Ascending aorta (tissue), 2 donors: ENCODE data around the gene IKZF3. TPM values are rescaled to one million over a fixed set of nuclear protein-coding genes. Genes with fewer than 3 reads are reported as not detected.
"Not testable (repeated sequence)": the region's sequence is repeated elsewhere in the genome, so short reads cannot be mapped to it uniquely, and the experiment has no call there.

Experiments
- DNase-seq, 2 donors: peaks; one replicate each; pipeline ENCODE4 v3.0.0-alpha.2; 2019; ENCODE audit warnings: low spot score in 2 of 2
- H3K27ac ChIP-seq, 2 donors: fragments of 200-600 bp; sonication (generic); one replicate each; pipeline ENCODE4 v1.5.1; 2016 to 2017; ENCODE audit warnings: mild to moderate bottlenecking in 1 of 2
- H3K27me3 ChIP-seq: fragments of 200-600 bp; sonication (generic); one replicate; pipeline ENCODE4 v1.5.1; 2017
- H3K36me3 ChIP-seq, 2 donors: fragments of 200-600 bp; sonication (generic); one replicate each; pipeline ENCODE4 v1.5.1; 2016
- H3K4me1 ChIP-seq, 2 donors: fragments of 200-600 bp; sonication (generic); one replicate each; pipeline ENCODE4 v1.5.1; 2016 to 2017; ENCODE audit warnings: mild to moderate bottlenecking in 1 of 2
- H3K4me3 ChIP-seq, 2 donors: fragments of 200-600 bp; sonication (generic); one replicate each; pipeline ENCODE4 v1.5.1; 2016 to 2017; ENCODE audit warnings: mild to moderate bottlenecking in 1 of 2
- H3K9me3 ChIP-seq, 2 donors: fragments of 200-600 bp; sonication (generic); one replicate each; pipeline ENCODE4 v1.5.1; 2016
- CTCF ChIP-seq, 3 experiments: fragments of 200-600 bp in 2 of 3; fragments of 450-650 bp in 1 of 3; sonication (generic) in 2 of 3; IDR thresholded peaks; one replicate each; pipeline ENCODE4 v1.5.1; 2016 to 2019; ENCODE audit warnings: antibody characterized with exemption in 3 of 3, mild to moderate bottlenecking in 1 of 3, moderate library complexity in 1 of 3
- intact Hi-C: fragments of 100-400 bp; cut with DNase I; formaldehyde crosslinking; loops from one replicate; pipeline ENCODE4 v1.15.1; 2023
- total RNA-seq: library from RNA; depleted of rRNA; stranded (reverse); fragments of >200 nt; gene quantifications from one replicate; pipeline ENCODE4 v1.1.0, GENCODE V29; 2016

The IKZF3 gene
- total RNA-seq, 1 donor from 2014 or later, result 1.5 TPM

DNA sequence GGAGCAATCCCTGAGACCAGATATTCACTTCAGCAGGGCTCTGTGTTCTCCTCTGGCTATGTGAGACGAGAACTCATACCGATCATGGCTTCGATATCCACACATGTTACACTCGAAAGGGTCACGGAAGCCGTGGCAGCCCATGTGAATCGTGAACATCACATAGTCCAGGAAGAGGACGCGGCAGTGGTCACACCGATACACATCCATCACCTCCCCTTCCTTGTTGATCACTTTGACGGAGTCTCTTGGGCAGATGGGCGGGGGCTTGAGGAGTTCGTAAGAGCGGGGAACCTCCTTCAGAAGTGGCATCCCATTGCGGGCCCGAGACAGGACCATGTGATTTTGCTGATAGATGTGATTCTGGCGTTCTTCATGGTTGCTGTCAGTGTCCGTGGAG is 98.3 kb downstream of the IKZF3 start:
- DNase-seq, result no peak
- Histone ChIP-seq H3K4me3 (no peak overlapping the region), H3K36me3 (no peaks in the 10 kb centered on the region), H3K27ac (no peak overlapping the region), H3K4me1 (no peaks in the 10 kb centered on the region), H3K9me3 (no peaks in the 10 kb centered on the region), H3K27me3 (no peaks in the 10 kb centered on the region)
- intact Hi-C loops, result no loop called here
- TF ChIP-seq CTCF (IDR thresholded peaks at IDR 0.05), result no peak

- Histone ChIP-seq H3K27ac (no peak overlapping the region), H3K9me3 (no peaks in the 10 kb centered on the region), H3K36me3 (no peaks in the 10 kb centered on the region), H3K4me1 (no peaks in the 10 kb centered on the region), H3K27me3 (no peaks in the 10 kb centered on the region), H3K4me3 (no peak overlapping the region)
- no peak for TF ChIP-seq CTCF (IDR thresholded peaks at IDR 0.05)
- intact Hi-C loops, result no loop called here
- no peak for DNase-seq
Observed at GRCh38 chr17:39765175-39765574, 98.9 kb downstream of the IKZF3 start.

DNA sequence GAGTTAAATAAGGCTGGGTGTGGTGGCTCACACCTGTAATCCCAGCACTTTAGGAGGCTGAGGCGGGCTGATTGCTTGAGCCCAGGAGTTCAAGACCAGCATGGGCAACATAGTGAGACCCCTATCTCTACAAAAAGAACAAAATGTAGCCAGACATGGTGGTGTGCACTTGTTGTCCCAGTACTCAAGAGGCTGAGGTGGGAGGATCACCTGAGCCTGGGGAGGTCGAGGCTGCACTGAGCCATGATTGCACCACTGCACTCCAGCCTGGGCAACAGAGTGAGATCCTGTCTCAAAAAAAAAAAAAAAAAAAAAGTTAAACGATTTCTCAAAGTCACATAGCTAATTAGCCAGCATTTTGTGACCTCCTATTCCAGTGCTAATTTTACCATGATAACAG is 99.9 kb downstream of the IKZF3 start:
- H3K9me3 ChIP-seq, DNase-seq, H3K4me3 ChIP-seq, H3K36me3 ChIP-seq, intact Hi-C loops, H3K27me3 ChIP-seq, H3K27ac ChIP-seq, H3K4me1 ChIP-seq: not testable (repeated sequence)

DNA sequence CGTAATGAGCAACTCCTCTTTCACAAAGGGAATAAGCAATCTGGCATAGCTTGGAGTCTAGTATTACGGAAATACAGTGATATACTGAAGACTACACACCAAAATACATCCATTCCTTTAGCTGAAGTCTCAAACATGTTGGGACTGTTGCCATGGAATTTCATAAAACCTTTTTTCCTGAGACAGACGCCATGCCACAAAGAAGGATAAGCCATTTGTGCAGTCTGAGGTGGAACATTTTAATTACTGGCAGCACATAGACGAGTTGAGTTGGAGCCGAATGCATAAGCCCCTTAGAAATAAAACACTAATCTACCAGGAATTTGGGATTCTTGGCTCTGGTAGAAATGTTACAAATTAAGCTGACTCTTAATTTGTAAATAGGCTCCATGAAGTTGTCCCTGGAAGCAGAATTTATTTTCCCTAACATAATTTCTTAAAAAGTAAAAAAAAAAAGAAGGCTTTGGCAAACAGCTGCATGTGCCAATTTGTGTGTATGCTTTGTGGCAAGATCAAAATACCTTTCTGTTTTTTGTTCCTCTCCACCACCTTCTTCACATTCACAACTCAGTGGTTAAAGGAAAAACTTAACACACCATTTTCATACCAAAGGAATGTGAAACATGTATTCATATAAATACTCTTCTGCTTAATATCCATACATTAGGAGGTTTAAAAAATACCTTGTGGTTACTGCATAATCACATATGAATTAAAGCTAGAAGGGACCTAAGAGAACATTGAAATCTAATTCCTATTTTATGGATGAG is 100.9 kb downstream of the IKZF3 start:
- no peak for DNase-seq
- Histone ChIP-seq H3K9me3 (no peaks in the 10 kb centered on the region), H3K27me3 (no peaks in the 10 kb centered on the region), H3K27ac (no peak overlapping the region), H3K4me3 (no peak overlapping the region), H3K4me1 (no peaks in the 10 kb centered on the region), H3K36me3 (no peaks in the 10 kb centered on the region)
- no peak for TF ChIP-seq CTCF (IDR thresholded peaks at IDR 0.05)
- intact Hi-C loops, result no loop called here

- Histone ChIP-seq H3K4me3 (no peak overlapping the region), H3K9me3 (no peaks in the 10 kb centered on the region), H3K36me3 (no peaks in the 10 kb centered on the region), H3K4me1 (no peaks in the 10 kb centered on the region), H3K27me3 (no peaks in the 10 kb centered on the region), H3K27ac (no peak overlapping the region)
- TF ChIP-seq CTCF (IDR thresholded peaks at IDR 0.05), result no peak
- DNase-seq, result no peak
- intact Hi-C loops, result no loop called here
Observed at GRCh38 chr17:39761861-39762496, 102.1 kb downstream of the IKZF3 start.

GRCh38 chr17:39759204-39759603 is 104.9 kb downstream of the IKZF3 start:
- DNase-seq, result no peak
- peaks cover 0 to 5% of the 10 kb centered on the region in 2 donors for H3K4me1 ChIP-seq
- no peaks in the 10 kb centered on the region for H3K9me3 ChIP-seq
- intact Hi-C loops, result no loop called here
- TF ChIP-seq CTCF (IDR thresholded peaks at IDR 0.05), result no peak
- no peaks in the 10 kb centered on the region for H3K27me3 ChIP-seq
- H3K4me3 ChIP-seq, result no peak overlapping the region
- H3K27ac ChIP-seq, result no peak overlapping the region
- H3K36me3 ChIP-seq, result no peaks in the 10 kb centered on the region
